Measurements from ENCODE around the gene IL16. TPM values are rescaled to one million over a fixed set of nuclear protein-coding genes. Genes with fewer than 3 reads are reported as not detected.
"Not testable (repeated sequence)": the region's sequence is repeated elsewhere in the genome, so short reads cannot be mapped to it uniquely, and the experiment has no call there.

The IL16 gene
- total RNA-seq, 2 experiments from 2014 or later = 36.4 to 38.8 TPM

GRCh38 chr15:81191701-81192100 lies 5.0 kb upstream of the IL16 start:
- H3K27me3 Mint-ChIP-seq (ENCODE audit: low read depth) = peaks cover 5% of the 10 kb centered on the region
- no peaks in the 10 kb centered on the region for H3K36me3 Mint-ChIP-seq (ENCODE audit: low read depth)
- intact Hi-C loops (cut with micrococcal nuclease) = no loop called here
- CTCF ChIA-PET = interaction anchor here (0.7 to 2.1 kb wide), 2 partner anchors 74 to 364 kb away, joined by 3 to 11 read pairs; no protein-coding TSS in a partner anchor
- no peaks in the 10 kb centered on the region for H3K4me1 Mint-ChIP-seq (ENCODE audit: low read depth)
- no peaks in the 10 kb centered on the region for H3K9me3 Mint-ChIP-seq
- DNase-seq = no peak
- no peak overlapping the region for H3K27ac Mint-ChIP-seq
- no peak overlapping the region for H3K4me3 Mint-ChIP-seq

GRCh38 chr15:81194723-81195122 lies 2.0 kb upstream of the IL16 start:
- no peak overlapping the region for H3K27ac Mint-ChIP-seq
- H3K27me3 Mint-ChIP-seq (ENCODE audit: low read depth) = peaks cover 4% of the 10 kb centered on the region
- no peaks in the 10 kb centered on the region for H3K4me1 Mint-ChIP-seq (ENCODE audit: low read depth)
- H3K36me3 Mint-ChIP-seq (ENCODE audit: low read depth) = no peaks in the 10 kb centered on the region
- CTCF ChIA-PET = interaction anchor here (1.2 kb wide), 1 partner anchor 71 kb away, joined by 3 read pairs; no protein-coding TSS in a partner anchor
- no peak overlapping the region for H3K4me3 Mint-ChIP-seq
- H3K9me3 Mint-ChIP-seq = no peaks in the 10 kb centered on the region
- no peak for DNase-seq
- intact Hi-C loops (cut with micrococcal nuclease) = no loop called here

- intact Hi-C loops (cut with micrococcal nuclease) = no loop called here
- H3K4me1 Mint-ChIP-seq (ENCODE audit: low read depth) = no peaks in the 10 kb centered on the region
- no peaks in the 10 kb centered on the region for H3K9me3 Mint-ChIP-seq
- DNase-seq = no peak
- no peaks in the 10 kb centered on the region for H3K36me3 Mint-ChIP-seq (ENCODE audit: low read depth)
- no peak overlapping the region for H3K27ac Mint-ChIP-seq
- CTCF ChIA-PET = interaction anchor here (1.2 kb wide), 1 partner anchor 71 kb away, joined by 3 read pairs; no protein-coding TSS in a partner anchor
- peaks cover 4% of the 10 kb centered on the region for H3K27me3 Mint-ChIP-seq (ENCODE audit: low read depth)
- H3K4me3 Mint-ChIP-seq = no peak overlapping the region
Observed at GRCh38 chr15:81195339-81195864, 1.3 kb upstream of the IL16 start.

GRCh38 chr15:81197255-81197630 lies 564 bp downstream of the IL16 start:
- no peak for DNase-seq
- CTCF ChIA-PET = interaction anchor here (1.6 kb wide), 1 partner anchor 69 kb away, joined by 4 read pairs; no protein-coding TSS in a partner anchor
- Mint-ChIP-seq H3K9me3 (no peaks in the 10 kb centered on the region), H3K36me3 (ENCODE audit: low read depth) (no peaks in the 10 kb centered on the region), H3K27ac (no peak overlapping the region), H3K27me3 (ENCODE audit: low read depth) (peaks cover 4% of the 10 kb centered on the region), H3K4me3 (no peak overlapping the region), H3K4me1 (ENCODE audit: low read depth) (no peaks in the 10 kb centered on the region)
- intact Hi-C loops (cut with micrococcal nuclease) = no loop called here

GRCh38 chr15:81197688-81198281 lies 1.1 kb downstream of the IL16 start:
- no peak overlapping the region for H3K4me3 Mint-ChIP-seq
- H3K27ac Mint-ChIP-seq = no peak overlapping the region
- intact Hi-C loops (cut with micrococcal nuclease) = no loop called here
- no peaks in the 10 kb centered on the region for H3K4me1 Mint-ChIP-seq (ENCODE audit: low read depth)
- no peaks in the 10 kb centered on the region for H3K9me3 Mint-ChIP-seq
- no peak for DNase-seq
- H3K27me3 Mint-ChIP-seq (ENCODE audit: low read depth) = peaks cover 4% of the 10 kb centered on the region
- H3K36me3 Mint-ChIP-seq (ENCODE audit: low read depth) = no peaks in the 10 kb centered on the region
- CTCF ChIA-PET = interaction anchor here (1.6 kb wide), 1 partner anchor 69 kb away, joined by 4 read pairs; no protein-coding TSS in a partner anchor

GRCh38 chr15:81199031-81199779 lies 2.5 kb downstream of the IL16 start:
- Mint-ChIP-seq H3K4me1 (ENCODE audit: low read depth) (no peaks in the 10 kb centered on the region), H3K36me3 (ENCODE audit: low read depth) (no peaks in the 10 kb centered on the region), H3K27me3 (ENCODE audit: low read depth) (peaks cover 2% of the 10 kb centered on the region), H3K27ac (no peak overlapping the region), H3K4me3 (no peak overlapping the region), H3K9me3 (no peaks in the 10 kb centered on the region)
- CTCF ChIA-PET = no interaction called here
- no peak for DNase-seq
- intact Hi-C loops (cut with micrococcal nuclease) = no loop called here

- Mint-ChIP-seq H3K27ac (no peak overlapping the region), H3K4me1 (ENCODE audit: low read depth) (no peaks in the 10 kb centered on the region)
- intact Hi-C loops (cut with micrococcal nuclease) = no loop called here
Observed at GRCh38 chr15:81206018-81206417, 9.3 kb downstream of the IL16 start.

GRCh38 chr15:81207987-81208386 lies 11.3 kb downstream of the IL16 start:
- CTCF ChIA-PET = not testable (repeated sequence)

More at GRCh38 chr15:81206018-81206417, 9.3 kb downstream of the IL16 start:
- H3K36me3 Mint-ChIP-seq (ENCODE audit: low read depth) = no peaks in the 10 kb centered on the region
- H3K27me3 Mint-ChIP-seq (ENCODE audit: low read depth) = no peaks in the 10 kb centered on the region
- H3K9me3 Mint-ChIP-seq = peaks cover 3% of the 10 kb centered on the region
- no peak overlapping the region for H3K4me3 Mint-ChIP-seq
- CTCF ChIA-PET = no interaction called here
- DNase-seq = no peak

GRCh38 chr15:81209635-81210034 lies 13.0 kb downstream of the IL16 start:
- no peak overlapping the region for H3K27ac Mint-ChIP-seq
- H3K27me3 Mint-ChIP-seq (ENCODE audit: low read depth) = peaks cover 3% of the 10 kb centered on the region
- peaks cover 15% of the 10 kb centered on the region for H3K9me3 Mint-ChIP-seq
- CTCF ChIA-PET = interaction anchor here (1.0 kb wide), 1 partner anchor 57 kb away, joined by 3 read pairs; no protein-coding TSS in a partner anchor
- no peak overlapping the region for H3K4me3 Mint-ChIP-seq
- H3K36me3 Mint-ChIP-seq (ENCODE audit: low read depth) = peaks cover 4% of the 10 kb centered on the region
- intact Hi-C loops (cut with micrococcal nuclease) = no loop called here
- DNase-seq = no peak
- no peaks in the 10 kb centered on the region for H3K4me1 Mint-ChIP-seq (ENCODE audit: low read depth)

More at GRCh38 chr15:81207987-81208386, 11.3 kb downstream of the IL16 start:
- H3K4me1 Mint-ChIP-seq (ENCODE audit: low read depth); H3K27ac Mint-ChIP-seq; H3K27me3 Mint-ChIP-seq (ENCODE audit: low read depth); H3K9me3 Mint-ChIP-seq; H3K4me3 Mint-ChIP-seq; intact Hi-C loops (cut with micrococcal nuclease); DNase-seq; H3K36me3 Mint-ChIP-seq (ENCODE audit: low read depth): not testable (repeated sequence)

GRCh38 chr15:81211376-81211775 lies 14.7 kb downstream of the IL16 start:
- DNase-seq = no peak
- no peak overlapping the region for H3K4me3 Mint-ChIP-seq
- H3K9me3 Mint-ChIP-seq = peaks cover 20% of the 10 kb centered on the region
- CTCF ChIA-PET = no interaction called here
- peaks cover 4% of the 10 kb centered on the region for H3K36me3 Mint-ChIP-seq (ENCODE audit: low read depth)
- intact Hi-C loops (cut with micrococcal nuclease) = no loop called here
- no peaks in the 10 kb centered on the region for H3K4me1 Mint-ChIP-seq (ENCODE audit: low read depth)
- H3K27ac Mint-ChIP-seq = no peak overlapping the region
- H3K27me3 Mint-ChIP-seq (ENCODE audit: low read depth) = peaks cover 3% of the 10 kb centered on the region

- Mint-ChIP-seq H3K27me3 (ENCODE audit: low read depth) (peaks cover 3% of the 10 kb centered on the region), H3K36me3 (ENCODE audit: low read depth) (peaks cover 4% of the 10 kb centered on the region), H3K27ac (no peak overlapping the region), H3K4me3 (no peak overlapping the region), H3K9me3 (peaks cover 17% of the 10 kb centered on the region), H3K4me1 (ENCODE audit: low read depth) (no peaks in the 10 kb centered on the region)
- CTCF ChIA-PET = interaction anchor here (0.7 kb wide), 1 partner anchor 96 kb away, joined by 3 read pairs; no protein-coding TSS in a partner anchor
- intact Hi-C loops (cut with micrococcal nuclease) = no loop called here
- no peak for DNase-seq
Observed at GRCh38 chr15:81213982-81214381, 17.3 kb downstream of the IL16 start.

GRCh38 chr15:81215531-81215930 lies 18.9 kb downstream of the IL16 start:
- H3K36me3 Mint-ChIP-seq (ENCODE audit: low read depth) = peaks cover 4% of the 10 kb centered on the region
- H3K27ac Mint-ChIP-seq = no peak overlapping the region
- H3K4me3 Mint-ChIP-seq = no peak overlapping the region
- no peak for DNase-seq
- CTCF ChIA-PET = interaction anchor here (1.1 kb wide), 1 partner anchor 50 kb away, joined by 3 read pairs; no protein-coding TSS in a partner anchor
- peaks cover 3% of the 10 kb centered on the region for H3K27me3 Mint-ChIP-seq (ENCODE audit: low read depth)
- no peaks in the 10 kb centered on the region for H3K4me1 Mint-ChIP-seq (ENCODE audit: low read depth)
- intact Hi-C loops (cut with micrococcal nuclease) = no loop called here
- peaks cover 17% of the 10 kb centered on the region for H3K9me3 Mint-ChIP-seq
